ENCODE data around the gene RNU5B-1. TPM values are rescaled to one million over a fixed set of nuclear protein-coding genes. Genes with fewer than 3 reads are reported as not detected.

RNU5B-1 gene
- total RNA-seq, 1 donor from 2014 or later = 19.7 TPM

DNA sequence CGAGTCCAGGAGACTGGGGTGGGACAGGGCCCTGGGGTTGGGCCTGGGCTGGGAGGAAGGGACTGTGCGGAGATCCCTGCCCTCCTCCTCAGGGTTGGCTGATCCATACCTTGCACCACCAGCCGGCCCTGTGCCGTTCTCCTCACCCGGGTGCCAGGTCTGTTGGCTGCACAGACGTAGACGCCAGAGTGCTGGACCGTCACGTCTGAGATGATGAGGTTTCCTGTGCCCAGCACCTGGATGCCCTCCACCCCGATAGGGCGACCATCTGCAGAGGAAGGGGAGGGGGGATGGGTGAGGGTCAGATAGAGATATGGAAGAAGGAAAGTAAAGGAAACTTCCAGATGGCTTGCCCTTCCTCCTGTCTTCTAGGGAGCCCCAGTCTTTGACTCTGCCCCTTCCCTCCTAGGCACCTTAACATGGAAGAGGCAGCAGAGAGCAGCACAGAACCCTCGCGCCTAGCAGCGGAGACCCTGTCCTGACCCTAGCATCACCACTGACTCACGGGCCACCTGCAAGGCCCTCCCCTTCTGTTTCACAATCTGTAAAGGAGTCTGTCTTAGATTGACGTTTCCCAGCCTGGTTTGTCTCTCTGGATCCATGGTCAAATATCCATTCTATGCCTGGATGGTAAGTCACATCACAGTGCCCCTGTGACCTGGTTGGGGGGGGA, 28.8 kb downstream of the RNU5B-1 start:
- DNase-seq (ENCODE audit: low spot score in 2 of 2, unreplicated experiment in 2 of 2) = no peak
- peaks cover 29% of the 10 kb centered on the region for H3K4me1 Mint-ChIP-seq
- no peak overlapping the region for H3K27ac Mint-ChIP-seq
- H3K27me3 Mint-ChIP-seq (ENCODE audit: low read depth) = no peaks in the 10 kb centered on the region
- H3K36me3 Mint-ChIP-seq = peaks cover 16% of the 10 kb centered on the region
- H3K9me3 Mint-ChIP-seq = no peaks in the 10 kb centered on the region
- no peak overlapping the region for H3K4me3 Mint-ChIP-seq
- TF ChIP-seq, protein P1, sequence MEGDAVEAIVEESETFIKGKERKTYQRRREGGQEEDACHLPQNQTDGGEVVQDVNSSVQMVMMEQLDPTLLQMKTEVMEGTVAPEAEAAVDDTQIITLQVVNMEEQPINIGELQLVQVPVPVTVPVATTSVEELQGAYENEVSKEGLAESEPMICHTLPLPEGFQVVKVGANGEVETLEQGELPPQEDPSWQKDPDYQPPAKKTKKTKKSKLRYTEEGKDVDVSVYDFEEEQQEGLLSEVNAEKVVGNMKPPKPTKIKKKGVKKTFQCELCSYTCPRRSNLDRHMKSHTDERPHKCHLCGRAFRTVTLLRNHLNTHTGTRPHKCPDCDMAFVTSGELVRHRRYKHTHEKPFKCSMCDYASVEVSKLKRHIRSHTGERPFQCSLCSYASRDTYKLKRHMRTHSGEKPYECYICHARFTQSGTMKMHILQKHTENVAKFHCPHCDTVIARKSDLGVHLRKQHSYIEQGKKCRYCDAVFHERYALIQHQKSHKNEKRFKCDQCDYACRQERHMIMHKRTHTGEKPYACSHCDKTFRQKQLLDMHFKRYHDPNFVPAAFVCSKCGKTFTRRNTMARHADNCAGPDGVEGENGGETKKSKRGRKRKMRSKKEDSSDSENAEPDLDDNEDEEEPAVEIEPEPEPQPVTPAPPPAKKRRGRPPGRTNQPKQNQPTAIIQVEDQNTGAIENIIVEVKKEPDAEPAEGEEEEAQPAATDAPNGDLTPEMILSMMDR (IDR thresholded peaks at IDR 0.05; ENCODE audit: unreplicated experiment) = no peak

DNA sequence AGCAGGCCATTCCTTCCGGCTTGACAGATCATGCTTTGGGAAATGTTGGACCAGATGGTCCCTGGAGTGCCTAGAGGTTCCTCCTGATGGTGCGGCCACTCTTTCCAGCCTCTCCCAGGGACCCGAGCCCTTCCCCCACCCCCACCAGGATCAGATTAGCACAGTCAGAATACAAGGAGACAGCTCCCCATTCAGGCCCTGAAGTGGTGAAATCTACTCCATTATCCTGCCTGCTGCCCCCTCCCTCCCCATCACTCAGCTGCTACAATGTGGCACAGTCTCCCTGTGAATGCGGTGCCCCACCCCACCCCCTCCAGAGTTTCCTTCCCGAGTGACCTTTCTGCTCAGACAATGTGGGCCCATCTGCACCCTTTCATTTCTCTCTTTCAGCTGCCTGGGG, 29.4 kb downstream of the RNU5B-1 start:
- peaks cover 34% of the 10 kb centered on the region for H3K4me1 Mint-ChIP-seq
- TF ChIP-seq, protein P1 (IDR thresholded peaks at IDR 0.05; ENCODE audit: unreplicated experiment) = no peak
- peaks cover 14% of the 10 kb centered on the region for H3K36me3 Mint-ChIP-seq
- no peak for DNase-seq (ENCODE audit: low spot score in 2 of 2, unreplicated experiment in 2 of 2)
- H3K4me3 Mint-ChIP-seq = no peak overlapping the region
- no peaks in the 10 kb centered on the region for H3K27me3 Mint-ChIP-seq (ENCODE audit: low read depth)
- H3K9me3 Mint-ChIP-seq = no peaks in the 10 kb centered on the region
- H3K27ac Mint-ChIP-seq = no peak overlapping the region

DNA sequence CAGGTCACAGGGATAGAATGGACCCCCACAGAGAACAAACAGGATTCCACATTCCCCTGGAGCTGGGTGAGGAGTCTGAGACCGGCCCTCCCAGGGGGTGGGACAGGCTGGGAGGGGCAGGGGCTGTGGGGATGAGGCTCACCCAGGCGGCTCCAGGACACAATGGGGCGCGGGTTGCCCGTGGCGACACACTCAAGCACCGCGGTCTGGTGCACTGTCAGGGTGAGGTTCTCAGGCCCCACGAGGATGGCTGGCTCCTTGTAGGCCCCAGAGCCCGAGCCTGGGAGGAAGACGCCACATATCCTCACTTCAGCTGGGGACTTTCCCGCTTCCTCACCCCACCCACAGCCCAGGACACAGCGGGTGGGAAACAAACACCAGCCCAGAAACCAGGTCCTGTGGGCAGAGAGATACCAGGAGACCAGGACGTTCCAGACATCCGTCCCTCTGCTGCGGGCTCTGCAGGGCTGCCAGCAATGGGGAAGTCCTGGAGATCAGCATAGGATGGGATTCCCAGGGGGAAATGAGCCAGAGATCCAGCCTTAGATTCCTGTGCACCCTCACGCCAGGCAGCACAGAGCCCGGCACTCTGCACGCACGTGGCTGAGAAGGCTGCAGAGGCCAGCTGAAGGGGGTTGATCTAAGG, 30.2 kb downstream of the RNU5B-1 start:
- no peak for DNase-seq (ENCODE audit: low spot score in 2 of 2, unreplicated experiment in 2 of 2)
- Mint-ChIP-seq H3K27me3 (ENCODE audit: low read depth) (no peaks in the 10 kb centered on the region), H3K4me3 (no peak overlapping the region), H3K36me3 (peaks cover 12% of the 10 kb centered on the region), H3K4me1 (peaks cover 37% of the 10 kb centered on the region), H3K9me3 (no peaks in the 10 kb centered on the region), H3K27ac (no peak overlapping the region)
- TF ChIP-seq, protein P1 (IDR thresholded peaks at IDR 0.05; ENCODE audit: unreplicated experiment) = no peak

DNA sequence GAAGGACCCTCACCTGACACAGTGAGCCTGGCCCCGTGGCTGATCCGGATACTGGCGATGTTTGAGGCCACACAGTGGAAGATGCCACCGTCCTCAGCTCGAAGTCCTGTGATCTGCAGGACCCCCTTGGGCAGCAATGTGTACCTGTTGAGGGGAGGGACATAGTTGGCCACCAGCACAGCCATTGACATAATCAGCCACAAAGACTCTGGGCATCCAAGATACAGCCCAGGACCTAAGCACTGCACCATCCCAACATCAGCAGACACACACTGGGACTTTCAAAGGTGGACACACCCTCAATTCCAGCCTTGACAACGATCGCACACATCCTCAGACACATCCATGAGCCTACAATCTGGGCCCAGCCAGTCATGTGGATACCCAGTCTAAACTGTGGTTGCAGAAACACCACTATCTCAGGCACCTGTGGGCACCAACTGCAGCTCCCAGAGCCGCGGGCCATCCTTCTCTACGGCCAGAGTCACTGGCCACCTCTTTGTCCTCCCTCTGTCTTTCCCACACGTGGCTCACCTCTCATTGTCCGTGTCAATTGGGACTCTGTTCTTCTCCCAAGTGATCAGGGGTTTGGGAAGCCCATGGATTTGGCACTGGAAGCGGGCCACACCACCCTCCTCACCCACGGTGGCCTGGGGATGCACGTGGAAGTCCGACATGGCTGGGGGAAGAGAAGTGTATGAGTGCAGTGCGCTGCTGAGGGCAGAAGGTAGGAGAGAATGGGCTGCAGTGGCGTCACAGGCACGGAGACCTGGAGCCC, 31.0 kb downstream of the RNU5B-1 start:
- Mint-ChIP-seq H3K27ac (no peak overlapping the region), H3K36me3 (peaks cover 7% of the 10 kb centered on the region), H3K9me3 (no peaks in the 10 kb centered on the region), H3K27me3 (ENCODE audit: low read depth) (no peaks in the 10 kb centered on the region), H3K4me3 (no peak overlapping the region), H3K4me1 (peaks cover 45% of the 10 kb centered on the region)
- TF ChIP-seq, protein P1 (IDR thresholded peaks at IDR 0.05; ENCODE audit: unreplicated experiment) = no peak
- DNase-seq (ENCODE audit: low spot score in 2 of 2, unreplicated experiment in 2 of 2) = no peak

- no peak for DNase-seq (ENCODE audit: low spot score in 2 of 2, unreplicated experiment in 2 of 2)
- H3K9me3 Mint-ChIP-seq = no peaks in the 10 kb centered on the region
- H3K27me3 Mint-ChIP-seq (ENCODE audit: low read depth) = no peaks in the 10 kb centered on the region
- H3K36me3 Mint-ChIP-seq = peaks cover 2% of the 10 kb centered on the region
- H3K4me3 Mint-ChIP-seq = no peak overlapping the region
- TF ChIP-seq, protein P1 (IDR thresholded peaks at IDR 0.05; ENCODE audit: unreplicated experiment) = no peak
- peaks cover 47% of the 10 kb centered on the region for H3K4me1 Mint-ChIP-seq
- peak overlapping the region; percentile 48 for H3K27ac Mint-ChIP-seq
Observed at GRCh38 chr15:65336493-65337435, 32.3 kb downstream of the RNU5B-1 start.
